ENCODE measurements around the gene TRABD2B. TPM values are rescaled to one million over a fixed set of nuclear protein-coding genes. Genes with fewer than 3 reads are reported as not detected.

TRABD2B gene
- total and polyA plus RNA-seq, 2 experiments from 2014 or later = 1.6 to 2.0 TPM

DNA sequence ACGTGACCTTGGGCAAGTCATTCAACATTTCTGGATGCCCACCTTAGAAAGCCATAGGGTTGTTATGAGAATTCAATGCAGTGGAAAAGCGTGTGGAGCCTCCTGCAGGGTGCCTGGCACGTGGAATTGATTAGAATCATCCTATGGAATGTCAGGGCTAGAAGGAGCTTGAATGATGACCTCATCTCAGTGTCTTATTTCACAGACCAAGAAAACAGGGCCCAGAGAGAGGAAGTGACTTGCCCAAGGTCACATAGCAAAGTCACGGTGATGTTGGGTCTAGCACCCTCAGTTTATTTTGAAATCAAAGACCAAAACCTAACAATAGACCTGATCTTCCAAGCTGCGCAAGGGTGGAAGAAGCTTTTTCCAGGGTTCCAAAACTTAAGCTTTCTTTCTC is 6.0 kb downstream of the TRABD2B start:
- Mint-ChIP-seq H3K9me3 (no peaks in the 10 kb centered on the region), H3K27ac (no peak overlapping the region), H3K36me3 (ENCODE audit: low read depth) (peaks cover 35% of the 10 kb centered on the region), H3K4me1 (peaks cover 55% of the 10 kb centered on the region), H3K4me3 (no peak overlapping the region), H3K27me3 (ENCODE audit: insufficient read depth, low read depth, poor library complexity) (peaks cover 11% of the 10 kb centered on the region)
- peak; percentile 52 for DNase-seq (ENCODE audit: low spot score)
- Histone ChIP-seq H4K20me1 (replicated peaks; ENCODE audit: insufficient read depth) (0 out of 2 replicates have a peak, but pooled peaks cover 3% of the 10 kb centered on the region), H3K36me3 (ENCODE audit: insufficient read depth) (0 out of 2 replicates have a peak, but pooled peaks cover 3% of the 10 kb centered on the region), H3K4me2 (no peak overlapping the region), H3K4me1 (ENCODE audit: insufficient read depth) (peaks cover 41% of the 10 kb centered on the region), H3K27me3 (ENCODE audit: insufficient read depth) (peaks cover 19% of the 10 kb centered on the region), H3K9me2 (ENCODE audit: insufficient read depth) (no peaks in the 10 kb centered on the region), H3K4me3 (no peak overlapping the region), H3F3A (replicated peaks; ENCODE audit: low read depth) (no peaks in the 10 kb centered on the region), H2AFZ (no peak overlapping the region), H3K27ac (ENCODE audit: low read depth) (no peak overlapping the region), H3K79me2 (replicated peaks; ENCODE audit: insufficient read depth) (peaks cover 4% of the 10 kb centered on the region; the same call in 1 of the 2 replicates)
- ATAC-seq = no peak
- TF ChIP-seq EZH2 (IDR thresholded peaks at IDR 0.05; ENCODE audit: low read depth, unreplicated experiment) (no peak), POLR2AphosphoS5 (IDR thresholded peaks at IDR 0.05; ENCODE audit: low read depth) (no peak)

DNA sequence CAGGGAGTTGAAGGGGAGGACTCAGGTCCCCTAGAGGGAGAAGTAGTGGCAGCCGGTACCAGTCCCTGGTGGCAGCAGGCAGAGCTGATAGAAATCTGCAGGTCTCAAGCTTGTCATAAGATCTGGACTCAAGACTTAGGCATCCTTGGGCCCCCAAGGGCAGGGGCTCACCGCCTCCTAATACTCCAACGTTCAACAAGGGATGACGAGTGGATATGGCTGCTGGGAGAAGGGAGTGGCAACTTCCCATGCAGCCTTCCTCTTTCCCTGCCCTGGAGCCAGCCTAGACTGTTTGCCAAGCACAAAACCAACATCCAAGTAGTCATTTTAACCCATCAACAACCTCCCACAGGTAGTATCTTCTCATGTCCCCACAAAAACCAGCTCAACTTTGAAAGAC is 6.9 kb downstream of the TRABD2B start:
- ATAC-seq (no peak), DNase-seq (ENCODE audit: low spot score) (no peak)
- H3K27me3 Mint-ChIP-seq (ENCODE audit: insufficient read depth, low read depth, poor library complexity) = peaks cover 5% of the 10 kb centered on the region
- Histone ChIP-seq H3K79me2 (replicated peaks; ENCODE audit: insufficient read depth) (peaks cover 6% of the 10 kb centered on the region; the same call in 1 of the 2 replicates), H3K27me3 (ENCODE audit: insufficient read depth) (peaks cover 19% of the 10 kb centered on the region), H4K20me1 (replicated peaks; ENCODE audit: insufficient read depth) (peaks cover 3% of the 10 kb centered on the region; the same call in 1 of the 2 replicates), H3K4me1 (ENCODE audit: insufficient read depth) (peaks cover 41% of the 10 kb centered on the region), H3F3A (replicated peaks; ENCODE audit: low read depth) (no peaks in the 10 kb centered on the region), H3K4me3 (no peak overlapping the region), H3K27ac (ENCODE audit: low read depth) (no peak overlapping the region), H2AFZ (no peak overlapping the region), H3K36me3 (ENCODE audit: insufficient read depth) (0 out of 2 replicates have a peak, but pooled peaks cover 3% of the 10 kb centered on the region), H3K4me2 (no peak overlapping the region), H3K9me2 (ENCODE audit: insufficient read depth) (no peaks in the 10 kb centered on the region)
- H3K4me1 Mint-ChIP-seq = peaks cover 56% of the 10 kb centered on the region
- no peaks in the 10 kb centered on the region for H3K9me3 Mint-ChIP-seq
- H3K27ac Mint-ChIP-seq = no peak overlapping the region
- H3K36me3 Mint-ChIP-seq (ENCODE audit: low read depth) = peaks cover 35% of the 10 kb centered on the region
- no peak overlapping the region for H3K4me3 Mint-ChIP-seq
- TF ChIP-seq NANOG (IDR thresholded peaks at IDR 0.05; ENCODE audit: borderline replicate concordance) = no peak
- TF ChIP-seq EZH2phosphoT487 (IDR thresholded peaks at IDR 0.05; ENCODE audit: unreplicated experiment) = no peak
- no peak for TF ChIP-seq ZNF331 (CRISPR knock-in tag; IDR thresholded peaks at IDR 0.05; ENCODE audit: low read depth)
- no peak for TF ChIP-seq POLR2AphosphoS5 (IDR thresholded peaks at IDR 0.05; ENCODE audit: low read depth)
- no peak for TF ChIP-seq STAT1 (IDR thresholded peaks at IDR 0.05; ENCODE audit: unreplicated experiment)
- no peak for TF ChIP-seq CREB1 (CRISPR knock-in tag; IDR thresholded peaks at IDR 0.05; ENCODE audit: low read depth)
- TF ChIP-seq, protein P1, sequence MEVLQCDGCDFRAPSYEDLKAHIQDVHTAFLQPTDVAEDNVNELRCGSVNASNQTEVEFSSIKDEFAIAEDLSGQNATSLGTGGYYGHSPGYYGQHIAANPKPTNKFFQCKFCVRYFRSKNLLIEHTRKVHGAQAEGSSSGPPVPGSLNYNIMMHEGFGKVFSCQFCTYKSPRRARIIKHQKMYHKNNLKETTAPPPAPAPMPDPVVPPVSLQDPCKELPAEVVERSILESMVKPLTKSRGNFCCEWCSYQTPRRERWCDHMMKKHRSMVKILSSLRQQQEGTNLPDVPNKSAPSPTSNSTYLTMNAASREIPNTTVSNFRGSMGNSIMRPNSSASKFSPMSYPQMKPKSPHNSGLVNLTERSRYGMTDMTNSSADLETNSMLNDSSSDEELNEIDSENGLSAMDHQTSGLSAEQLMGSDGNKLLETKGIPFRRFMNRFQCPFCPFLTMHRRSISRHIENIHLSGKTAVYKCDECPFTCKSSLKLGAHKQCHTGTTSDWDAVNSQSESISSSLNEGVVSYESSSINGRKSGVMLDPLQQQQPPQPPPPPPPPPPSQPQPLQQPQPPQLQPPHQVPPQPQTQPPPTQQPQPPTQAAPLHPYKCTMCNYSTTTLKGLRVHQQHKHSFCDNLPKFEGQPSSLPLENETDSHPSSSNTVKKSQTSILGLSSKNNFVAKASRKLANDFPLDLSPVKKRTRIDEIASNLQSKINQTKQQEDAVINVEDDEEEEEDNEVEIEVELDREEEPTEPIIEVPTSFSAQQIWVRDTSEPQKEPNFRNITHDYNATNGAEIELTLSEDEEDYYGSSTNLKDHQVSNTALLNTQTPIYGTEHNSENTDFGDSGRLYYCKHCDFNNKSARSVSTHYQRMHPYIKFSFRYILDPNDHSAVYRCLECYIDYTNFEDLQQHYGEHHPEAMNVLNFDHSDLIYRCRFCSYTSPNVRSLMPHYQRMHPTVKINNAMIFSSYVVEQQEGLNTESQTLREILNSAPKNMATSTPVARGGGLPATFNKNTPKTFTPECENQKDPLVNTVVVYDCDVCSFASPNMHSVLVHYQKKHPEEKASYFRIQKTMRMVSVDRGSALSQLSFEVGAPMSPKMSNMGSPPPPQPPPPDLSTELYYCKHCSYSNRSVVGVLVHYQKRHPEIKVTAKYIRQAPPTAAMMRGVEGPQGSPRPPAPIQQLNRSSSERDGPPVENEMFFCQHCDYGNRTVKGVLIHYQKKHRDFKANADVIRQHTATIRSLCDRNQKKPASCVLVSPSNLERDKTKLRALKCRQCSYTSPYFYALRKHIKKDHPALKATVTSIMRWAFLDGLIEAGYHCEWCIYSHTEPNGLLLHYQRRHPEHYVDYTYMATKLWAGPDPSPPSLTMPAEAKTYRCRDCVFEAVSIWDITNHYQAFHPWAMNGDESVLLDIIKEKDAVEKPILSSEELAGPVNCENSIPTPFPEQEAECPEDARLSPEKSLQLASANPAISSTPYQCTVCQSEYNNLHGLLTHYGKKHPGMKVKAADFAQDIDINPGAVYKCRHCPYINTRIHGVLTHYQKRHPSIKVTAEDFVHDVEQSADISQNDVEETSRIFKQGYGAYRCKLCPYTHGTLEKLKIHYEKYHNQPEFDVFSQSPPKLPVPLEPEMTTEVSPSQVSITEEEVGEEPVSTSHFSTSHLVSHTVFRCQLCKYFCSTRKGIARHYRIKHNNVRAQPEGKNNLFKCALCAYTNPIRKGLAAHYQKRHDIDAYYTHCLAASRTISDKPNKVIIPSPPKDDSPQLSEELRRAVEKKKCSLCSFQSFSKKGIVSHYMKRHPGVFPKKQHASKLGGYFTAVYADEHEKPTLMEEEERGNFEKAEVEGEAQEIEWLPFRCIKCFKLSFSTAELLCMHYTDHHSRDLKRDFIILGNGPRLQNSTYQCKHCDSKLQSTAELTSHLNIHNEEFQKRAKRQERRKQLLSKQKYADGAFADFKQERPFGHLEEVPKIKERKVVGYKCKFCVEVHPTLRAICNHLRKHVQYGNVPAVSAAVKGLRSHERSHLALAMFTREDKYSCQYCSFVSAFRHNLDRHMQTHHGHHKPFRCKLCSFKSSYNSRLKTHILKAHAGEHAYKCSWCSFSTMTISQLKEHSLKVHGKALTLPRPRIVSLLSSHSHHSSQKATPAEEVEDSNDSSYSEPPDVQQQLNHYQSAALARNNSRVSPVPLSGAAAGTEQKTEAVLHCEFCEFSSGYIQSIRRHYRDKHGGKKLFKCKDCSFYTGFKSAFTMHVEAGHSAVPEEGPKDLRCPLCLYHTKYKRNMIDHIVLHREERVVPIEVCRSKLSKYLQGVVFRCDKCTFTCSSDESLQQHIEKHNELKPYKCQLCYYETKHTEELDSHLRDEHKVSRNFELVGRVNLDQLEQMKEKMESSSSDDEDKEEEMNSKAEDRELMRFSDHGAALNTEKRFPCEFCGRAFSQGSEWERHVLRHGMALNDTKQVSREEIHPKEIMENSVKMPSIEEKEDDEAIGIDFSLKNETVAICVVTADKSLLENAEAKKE (CRISPR knock-in tag; IDR thresholded peaks at IDR 0.05) = no peak
- no peak for TF ChIP-seq ZNF114 (CRISPR knock-in tag; IDR thresholded peaks at IDR 0.05)
- TF ChIP-seq, protein P2, sequence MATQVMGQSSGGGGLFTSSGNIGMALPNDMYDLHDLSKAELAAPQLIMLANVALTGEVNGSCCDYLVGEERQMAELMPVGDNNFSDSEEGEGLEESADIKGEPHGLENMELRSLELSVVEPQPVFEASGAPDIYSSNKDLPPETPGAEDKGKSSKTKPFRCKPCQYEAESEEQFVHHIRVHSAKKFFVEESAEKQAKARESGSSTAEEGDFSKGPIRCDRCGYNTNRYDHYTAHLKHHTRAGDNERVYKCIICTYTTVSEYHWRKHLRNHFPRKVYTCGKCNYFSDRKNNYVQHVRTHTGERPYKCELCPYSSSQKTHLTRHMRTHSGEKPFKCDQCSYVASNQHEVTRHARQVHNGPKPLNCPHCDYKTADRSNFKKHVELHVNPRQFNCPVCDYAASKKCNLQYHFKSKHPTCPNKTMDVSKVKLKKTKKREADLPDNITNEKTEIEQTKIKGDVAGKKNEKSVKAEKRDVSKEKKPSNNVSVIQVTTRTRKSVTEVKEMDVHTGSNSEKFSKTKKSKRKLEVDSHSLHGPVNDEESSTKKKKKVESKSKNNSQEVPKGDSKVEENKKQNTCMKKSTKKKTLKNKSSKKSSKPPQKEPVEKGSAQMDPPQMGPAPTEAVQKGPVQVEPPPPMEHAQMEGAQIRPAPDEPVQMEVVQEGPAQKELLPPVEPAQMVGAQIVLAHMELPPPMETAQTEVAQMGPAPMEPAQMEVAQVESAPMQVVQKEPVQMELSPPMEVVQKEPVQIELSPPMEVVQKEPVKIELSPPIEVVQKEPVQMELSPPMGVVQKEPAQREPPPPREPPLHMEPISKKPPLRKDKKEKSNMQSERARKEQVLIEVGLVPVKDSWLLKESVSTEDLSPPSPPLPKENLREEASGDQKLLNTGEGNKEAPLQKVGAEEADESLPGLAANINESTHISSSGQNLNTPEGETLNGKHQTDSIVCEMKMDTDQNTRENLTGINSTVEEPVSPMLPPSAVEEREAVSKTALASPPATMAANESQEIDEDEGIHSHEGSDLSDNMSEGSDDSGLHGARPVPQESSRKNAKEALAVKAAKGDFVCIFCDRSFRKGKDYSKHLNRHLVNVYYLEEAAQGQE (IDR thresholded peaks at IDR 0.05; ENCODE audit: unreplicated experiment) = no peak
- TF ChIP-seq, protein P3, sequence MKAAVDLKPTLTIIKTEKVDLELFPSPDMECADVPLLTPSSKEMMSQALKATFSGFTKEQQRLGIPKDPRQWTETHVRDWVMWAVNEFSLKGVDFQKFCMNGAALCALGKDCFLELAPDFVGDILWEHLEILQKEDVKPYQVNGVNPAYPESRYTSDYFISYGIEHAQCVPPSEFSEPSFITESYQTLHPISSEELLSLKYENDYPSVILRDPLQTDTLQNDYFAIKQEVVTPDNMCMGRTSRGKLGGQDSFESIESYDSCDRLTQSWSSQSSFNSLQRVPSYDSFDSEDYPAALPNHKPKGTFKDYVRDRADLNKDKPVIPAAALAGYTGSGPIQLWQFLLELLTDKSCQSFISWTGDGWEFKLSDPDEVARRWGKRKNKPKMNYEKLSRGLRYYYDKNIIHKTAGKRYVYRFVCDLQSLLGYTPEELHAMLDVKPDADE (IDR thresholded peaks at IDR 0.05) = no peak
- TF ChIP-seq EZH2 (IDR thresholded peaks at IDR 0.05; ENCODE audit: low read depth, unreplicated experiment) = no peak
